SK-N-SH treated with all-trans-retinoic acid at 6 μM for 48 hours (cell line): ENCODE data around the gene KCNQ5.

ENCODE experiments used
- ATAC-seq: fragments of 200-7000 bp; cut with Tn5 transposase; 3 replicates; pipeline ENCODE4 v1.9.1; 2020; ENCODE audit warnings: mild to moderate bottlenecking, moderate library complexity
- ARNTL ChIP-seq: fragments of 450-650 bp; formaldehyde crosslinking; IDR thresholded peaks from 2 replicates; pipeline ENCODE4 v1.5.0; 2020; ENCODE audit warnings: low read depth, mild to moderate bottlenecking, moderate library complexity, borderline replicate concordance
- BACH2 ChIP-seq: fragments of 250-450 bp; sonication (Bioruptor Pico); IDR thresholded peaks from 2 replicates; pipeline ENCODE4 v1.9.0; 2021; ENCODE audit warnings: mild to moderate bottlenecking, borderline replicate concordance
- CREB5 ChIP-seq: fragments of 250-450 bp; sonication (Bioruptor Pico); IDR thresholded peaks from 2 replicates; pipeline ENCODE4 v1.5.1; 2020; ENCODE audit warnings: low read depth, mild to moderate bottlenecking, moderate library complexity
- CSRNP3 ChIP-seq: fragments of 250-450 bp; sonication (Bioruptor Pico); IDR thresholded peaks from 2 replicates; pipeline ENCODE4 v1.5.1; 2021; ENCODE audit warnings: mild to moderate bottlenecking, moderate library complexity
- ESRRG ChIP-seq: fragments of 250-450 bp; sonication (Bioruptor Pico); IDR thresholded peaks from 2 replicates; pipeline ENCODE4 v1.6.1; 2021; ENCODE audit warnings: mild to moderate bottlenecking
- GLIS3 ChIP-seq: fragments of 250-450 bp; sonication (Bioruptor Pico); IDR thresholded peaks from 2 replicates; pipeline ENCODE4 v1.5.0; 2020; ENCODE audit warnings: mild to moderate bottlenecking, moderate library complexity
- ISL1 ChIP-seq: fragments of 250-450 bp; sonication (Bioruptor Pico); IDR thresholded peaks from 2 replicates; pipeline ENCODE4 v2.1.2; 2022; ENCODE audit warnings: mild to moderate bottlenecking, moderate library complexity
- OSR1 ChIP-seq: fragments of 250-450 bp; sonication (Bioruptor Pico); IDR thresholded peaks from 2 replicates; pipeline ENCODE4 v1.8.0; 2022; ENCODE audit warnings: moderate library complexity, mild to moderate bottlenecking, inconsistent platforms
- PATZ1 ChIP-seq: fragments of 250-450 bp; sonication (Bioruptor Pico); IDR thresholded peaks from 2 replicates; pipeline ENCODE4 v1.8.0; 2020; ENCODE audit warnings: mild to moderate bottlenecking, moderate library complexity, borderline replicate concordance
- POU6F1 ChIP-seq: fragments of 250-450 bp; sonication (Bioruptor Pico); IDR thresholded peaks from 2 replicates; pipeline ENCODE4 v1.8.0; 2021; ENCODE audit warnings: low read depth, mild to moderate bottlenecking, moderate library complexity, borderline replicate concordance
- PPARA ChIP-seq: fragments of 250-450 bp; sonication (Bioruptor Pico); IDR thresholded peaks from 2 replicates; pipeline ENCODE4 v1.5.0; 2020; ENCODE audit warnings: mild to moderate bottlenecking, borderline replicate concordance
- RARB ChIP-seq: fragments of 250-450 bp; sonication (Bioruptor Pico); IDR thresholded peaks from 2 replicates; pipeline ENCODE4 v1.8.0; 2021; ENCODE audit warnings: mild to moderate bottlenecking, moderate library complexity
- SNAI2 ChIP-seq: fragments of 250-450 bp; sonication (Bioruptor Pico); IDR thresholded peaks from 2 replicates; pipeline ENCODE4 v1.5.0; 2020; ENCODE audit warnings: mild to moderate bottlenecking, moderate library complexity
- TCF4 ChIP-seq: fragments of 250-450 bp; sonication (Bioruptor Pico); IDR thresholded peaks from 2 replicates; pipeline ENCODE4 v1.8.0; 2021; ENCODE audit warnings: mild to moderate bottlenecking, moderate library complexity, borderline replicate concordance
- TOX ChIP-seq: fragments of 250-450 bp; sonication (Bioruptor Pico); IDR thresholded peaks from 2 replicates; pipeline ENCODE4 v1.8.0; 2021; ENCODE audit warnings: mild to moderate bottlenecking, moderate library complexity, borderline replicate concordance
- TSHZ2 ChIP-seq: fragments of 250-450 bp; sonication (Bioruptor Pico); IDR thresholded peaks from 2 replicates; pipeline ENCODE4 v1.5.0; 2020; ENCODE audit warnings: mild to moderate bottlenecking, moderate library complexity
- ZC3H10 ChIP-seq: fragments of 250-450 bp; sonication (Bioruptor Pico); IDR thresholded peaks from 2 replicates; pipeline ENCODE4 v1.5.1; 2021; ENCODE audit warnings: mild to moderate bottlenecking, moderate library complexity
- ZFP3 ChIP-seq: fragments of 250-450 bp; sonication (Bioruptor Pico); IDR thresholded peaks from 2 replicates; pipeline ENCODE4 v1.5.0; 2020; ENCODE audit warnings: mild to moderate bottlenecking, moderate library complexity
- ZFP30 ChIP-seq: fragments of 450-650 bp; formaldehyde crosslinking; IDR thresholded peaks from 2 replicates; pipeline ENCODE4 v1.5.0; 2022; ENCODE audit warnings: mild to moderate bottlenecking, moderate library complexity
- ZNF565 ChIP-seq: fragments of 450-650 bp; formaldehyde crosslinking; conservative IDR thresholded peaks from 2 replicates; pipeline ENCODE4 v1.5.0; 2020; ENCODE audit warnings: low read depth, mild to moderate bottlenecking, moderate library complexity
- ZNF70 ChIP-seq: fragments of 450-650 bp; formaldehyde crosslinking; IDR thresholded peaks from 2 replicates; pipeline ENCODE4 v1.5.0; 2020; ENCODE audit warnings: mild to moderate bottlenecking, moderate library complexity
- ZNF8 ChIP-seq: fragments of 450-650 bp; formaldehyde crosslinking; IDR thresholded peaks from 2 replicates; pipeline ENCODE4 v1.5.0; 2020; ENCODE audit warnings: mild to moderate bottlenecking, moderate library complexity

The KCNQ5 gene

GRCh38 chr6:73144516-73144915 is 522.7 kb downstream of the KCNQ5 start:
- ATAC-seq, result no peak
- TF ChIP-seq ZFP3 (CRISPR knock-in tag) (no peak), TCF4 (CRISPR knock-in tag) (no peak), ZFP30 (CRISPR knock-in tag) (no peak), ZNF70 (no peak), TSHZ2 (CRISPR knock-in tag) (no peak), TOX (CRISPR knock-in tag) (no peak)

GRCh38 chr6:73145690-73146089 is 523.8 kb downstream of the KCNQ5 start:
- no peak for TF ChIP-seq ESRRG (CRISPR knock-in tag)
- no peak for TF ChIP-seq PATZ1
- no peak for TF ChIP-seq ZC3H10 (CRISPR knock-in tag)
- TF ChIP-seq ZNF8, result no peak
- TF ChIP-seq SNAI2, result no peak
- TF ChIP-seq RARB (CRISPR knock-in tag), result no peak
- TF ChIP-seq ARNTL (CRISPR knock-in tag), result no peak
- no peak for TF ChIP-seq ISL1 (CRISPR knock-in tag)
- no peak for TF ChIP-seq GLIS3 (CRISPR knock-in tag)
- no peak for TF ChIP-seq ZFP30 (CRISPR knock-in tag)
- TF ChIP-seq ZNF565, result no peak
- TF ChIP-seq POU6F1, result no peak
- no peak for TF ChIP-seq CSRNP3
- no peak for TF ChIP-seq ZFP3 (CRISPR knock-in tag)
- no peak for TF ChIP-seq PPARA
- TF ChIP-seq ZNF70, result no peak
- no peak for ATAC-seq

GRCh38 chr6:73151732-73152131 is 529.9 kb downstream of the KCNQ5 start:
- TF ChIP-seq BACH2 (CRISPR knock-in tag), result no peak
- TF ChIP-seq CSRNP3, result no peak
- TF ChIP-seq OSR1, result no peak
- TF ChIP-seq GLIS3 (CRISPR knock-in tag), result no peak
- no peak for TF ChIP-seq ZC3H10 (CRISPR knock-in tag)
- TF ChIP-seq ZFP30 (CRISPR knock-in tag), result no peak
- no peak for TF ChIP-seq PPARA
- TF ChIP-seq ESRRG (CRISPR knock-in tag), result no peak
- TF ChIP-seq CREB5 (CRISPR knock-in tag), result no peak
- no peak for TF ChIP-seq RARB (CRISPR knock-in tag)
- TF ChIP-seq TSHZ2 (CRISPR knock-in tag), result no peak
- TF ChIP-seq SNAI2, result no peak
- no peak for TF ChIP-seq ARNTL (CRISPR knock-in tag)
- TF ChIP-seq TOX (CRISPR knock-in tag), result no peak
- no peak for ATAC-seq
